Gastroesophageal sphincter (tissue), 3 donors: ENCODE results near the gene CELA1.

Experiments used
- EP300 ChIP-seq: sonication (generic); formaldehyde crosslinking; IDR thresholded peaks from one replicate; pipeline ENCODE4 v1.6.1; 2017; ENCODE audit warnings: antibody characterized with exemption, mild to moderate bottlenecking
- POLR2A ChIP-seq, 2 donors: fragments of 450-650 bp; IDR thresholded peaks; one replicate each; pipeline ENCODE4 v1.6.1; 2017; ENCODE audit warnings: antibody characterized with exemption in 2 of 2, mild to moderate bottlenecking in 2 of 2, moderate library complexity in 1 of 2
- POLR2AphosphoS5 ChIP-seq: sonication (generic); formaldehyde crosslinking; IDR thresholded peaks from one replicate; pipeline ENCODE4 v1.6.1; 2017; ENCODE audit warnings: antibody characterized with exemption
- TF ChIP-seq, protein P1 (sequence below), 4 experiments: fragments of 200-600 bp in 2 of 4; fragments of 450-650 bp in 2 of 4; sonication (generic) in 1 of 4; IDR thresholded peaks; one replicate each; pipeline ENCODE4 v1.5.1; 2017 to 2019; ENCODE audit warnings: antibody characterized with exemption in 4 of 4, mild to moderate bottlenecking in 2 of 4, moderate library complexity in 2 of 4

DNA sequence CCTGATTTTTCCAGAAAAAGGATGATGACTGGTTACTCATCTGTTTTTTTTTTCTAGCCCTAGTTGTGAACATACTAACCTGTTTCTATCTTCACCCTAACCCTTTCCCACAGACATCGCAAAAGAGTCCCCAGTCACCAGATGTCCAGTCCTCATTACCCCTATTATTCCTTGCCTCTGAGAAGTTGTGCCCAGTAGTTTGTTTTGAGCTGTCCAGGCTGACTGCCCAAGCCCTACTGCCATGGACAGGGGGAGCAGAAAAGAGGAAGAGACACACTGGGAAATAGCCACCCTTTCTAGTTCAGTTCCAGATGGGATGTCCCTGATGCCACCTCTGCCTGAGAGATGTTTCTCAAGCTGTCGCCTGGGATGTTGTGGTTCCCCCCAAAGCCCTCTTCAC is 13.8 kb upstream of the CELA1 start:
- TF ChIP-seq, protein P1, sequence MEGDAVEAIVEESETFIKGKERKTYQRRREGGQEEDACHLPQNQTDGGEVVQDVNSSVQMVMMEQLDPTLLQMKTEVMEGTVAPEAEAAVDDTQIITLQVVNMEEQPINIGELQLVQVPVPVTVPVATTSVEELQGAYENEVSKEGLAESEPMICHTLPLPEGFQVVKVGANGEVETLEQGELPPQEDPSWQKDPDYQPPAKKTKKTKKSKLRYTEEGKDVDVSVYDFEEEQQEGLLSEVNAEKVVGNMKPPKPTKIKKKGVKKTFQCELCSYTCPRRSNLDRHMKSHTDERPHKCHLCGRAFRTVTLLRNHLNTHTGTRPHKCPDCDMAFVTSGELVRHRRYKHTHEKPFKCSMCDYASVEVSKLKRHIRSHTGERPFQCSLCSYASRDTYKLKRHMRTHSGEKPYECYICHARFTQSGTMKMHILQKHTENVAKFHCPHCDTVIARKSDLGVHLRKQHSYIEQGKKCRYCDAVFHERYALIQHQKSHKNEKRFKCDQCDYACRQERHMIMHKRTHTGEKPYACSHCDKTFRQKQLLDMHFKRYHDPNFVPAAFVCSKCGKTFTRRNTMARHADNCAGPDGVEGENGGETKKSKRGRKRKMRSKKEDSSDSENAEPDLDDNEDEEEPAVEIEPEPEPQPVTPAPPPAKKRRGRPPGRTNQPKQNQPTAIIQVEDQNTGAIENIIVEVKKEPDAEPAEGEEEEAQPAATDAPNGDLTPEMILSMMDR (IDR thresholded peaks at IDR 0.05), result no peak
- TF ChIP-seq POLR2A (IDR thresholded peaks at IDR 0.05), result no peak
- TF ChIP-seq POLR2AphosphoS5, result no peak
- no peak for TF ChIP-seq EP300
